ENCODE results near the gene ARIH2. TPM values are rescaled to one million over a fixed set of nuclear protein-coding genes. Genes with fewer than 3 reads are reported as not detected.

The ARIH2 gene
- total RNA-seq, result 85.5 and 87.5 TPM in 2 replicates

GRCh38 chr3:48918388-48919214 lies at the start of gene ARIH2:
TSS of gene ARIH2 (plus strand) at chr3:48918842. CDS start at chr3:48927559, 8,717 bp downstream.

GRCh38 chr3:48898383-48899234 lies 20.0 kb upstream of the ARIH2 start, which contains the start of gene SLC25A20:
TSS of gene SLC25A20 (minus strand) at chr3:48898882. CDS start at chr3:48898794, 88 bp downstream.

GRCh38 chr3:48989796-48990635 lies 71.4 kb downstream of the ARIH2 start, which contains the start of gene P4HTM:
TSS of gene P4HTM (plus strand) at chr3:48990241. CDS start at chr3:48990257, 16 bp downstream.

GRCh38 chr3:49007068-49007770 lies 88.6 kb downstream of the ARIH2 start, which contains the start of gene WDR6:
TSS of gene WDR6 (plus strand) at chr3:49007391. CDS start at chr3:49007432, 41 bp downstream.

GRCh38 chr3:49017971-49018706 lies 99.5 kb downstream of the ARIH2 start, which contains the start of gene DALRD3:
TSS of gene DALRD3 (minus strand) at chr3:49018580. CDS start at chr3:49018564, 16 bp downstream.

GRCh38 chr3:49021813-49022687 lies 103.4 kb downstream of the ARIH2 start, which contains the start of gene NDUFAF3:
TSS of gene NDUFAF3 (plus strand) at chr3:49022121. CDS start at chr3:49022145, 24 bp downstream.

GRCh38 chr3:49028673-49029562 lies 110.3 kb downstream of the ARIH2 start, which contains the start of gene IMPDH2:
TSS of gene IMPDH2 (minus strand) at chr3:49029398. CDS start at chr3:49029350, 48 bp downstream.

Other genes with a start within 250 kb of the ARIH2 start
- gene NCKIPSD, start 232.9 kb upstream of the ARIH2 start, total RNA-seq, result 7.9 and 11.8 TPM in 2 replicates
- gene IP6K2, start 201.6 kb upstream of the ARIH2 start, total RNA-seq, result 39.8 and 39.9 TPM in 2 replicates
- gene PRKAR2A, start 71.0 kb upstream of the ARIH2 start, total RNA-seq, result 24.6 and 35.8 TPM in 2 replicates
- gene SLC25A20, start 20.0 kb upstream of the ARIH2 start, total RNA-seq, result 5.5 and 8.9 TPM in 2 replicates
- 15.4 and 20.7 TPM in 2 replicates for gene P4HTM, start 71.4 kb downstream of the ARIH2 start, total RNA-seq
- 46.3 and 54.7 TPM in 2 replicates for gene WDR6, start 88.5 kb downstream of the ARIH2 start, total RNA-seq
- 52.9 and 62.2 TPM in 2 replicates for gene DALRD3, start 99.7 kb downstream of the ARIH2 start, total RNA-seq
- 49.4 and 59.8 TPM in 2 replicates for gene NDUFAF3, start 103.3 kb downstream of the ARIH2 start, total RNA-seq
- 361 and 466 TPM in 2 replicates for gene IMPDH2, start 110.6 kb downstream of the ARIH2 start, total RNA-seq
- gene QRICH1, start 175.2 kb downstream of the ARIH2 start, total RNA-seq, result 55.6 and 88.7 TPM in 2 replicates
- gene QARS1, start 185.9 kb downstream of the ARIH2 start, total RNA-seq, result 304 and 395 TPM in 2 replicates
- gene USP19, start 202.0 kb downstream of the ARIH2 start, total RNA-seq, result 39.5 and 48.4 TPM in 2 replicates
- gene LAMB2, start 214.2 kb downstream of the ARIH2 start, total RNA-seq, result 288 and 328 TPM in 2 replicates
- gene CCDC71, start 247.5 kb downstream of the ARIH2 start, total RNA-seq, result 15.1 and 20.2 TPM in 2 replicates